Spleen (tissue), 13 donors: ENCODE measurements around the gene SH3BGRL3. TPM values are rescaled to one million over a fixed set of nuclear protein-coding genes. Genes with fewer than 3 reads are reported as not detected.
"Not testable (repeated sequence)": the region's sequence is repeated elsewhere in the genome, so short reads cannot be mapped to it uniquely, and the experiment has no call there.

Experiments
- DNase-seq: peaks from one replicate; pipeline ENCODE4 v3.0.0-alpha.2; 2020
- H3K27ac ChIP-seq, 8 donors: fragments of 200-600 bp; sonication (generic) in 7 of 8; 1 replicate in 4 of 8; 2 replicates in 4 of 8; pipeline versions ENCODE4 v1.5.0 to v1.8.0; 2016 to 2021; ENCODE audit warnings: inconsistent platforms in 4 of 8, mild to moderate bottlenecking in 4 of 8, moderate library complexity in 1 of 8
- H3K27me3 ChIP-seq, 7 donors: fragments of 200-600 bp; sonication (generic) in 6 of 7; replicated peaks in 1 of 7; 1 replicate in 4 of 7; 2 replicates in 3 of 7; pipeline versions ENCODE4 v1.5.0 to v1.8.0; 2016 to 2021; ENCODE audit warnings: inconsistent platforms in 3 of 7, mild to moderate bottlenecking in 1 of 7
- H3K36me3 ChIP-seq, 6 donors: fragments of 200-600 bp; sonication (generic) in 5 of 6; 1 replicate in 4 of 6; 2 replicates in 2 of 6; pipeline versions ENCODE4 v1.5.0 to v1.8.0; 2016 to 2021; ENCODE audit warnings: inconsistent platforms in 2 of 6
- H3K4me1 ChIP-seq, 6 donors: fragments of 200-600 bp; sonication (generic) in 5 of 6; 1 replicate in 3 of 6; 2 replicates in 3 of 6; pipeline versions ENCODE4 v1.5.0 to v1.8.0; 2016 to 2021; ENCODE audit warnings: inconsistent platforms in 3 of 6
- H3K4me3 ChIP-seq, 8 donors: fragments of 200-600 bp; sonication (generic) in 7 of 8; 1 replicate in 4 of 8; 2 replicates in 4 of 8; pipeline versions ENCODE4 v1.5.0 to v1.8.0; 2016 to 2021; ENCODE audit warnings: inconsistent platforms in 4 of 8, mild to moderate bottlenecking in 4 of 8, moderate library complexity in 2 of 8
- H3K9me3 ChIP-seq, 8 donors: fragments of 200-600 bp; sonication (generic) in 7 of 8; 1 replicate in 4 of 8; 2 replicates in 4 of 8; pipeline versions ENCODE4 v1.5.0 to v1.8.0; 2016 to 2021; ENCODE audit warnings: inconsistent platforms in 4 of 8
- POLR2A ChIP-seq, 3 donors: fragments of 450-650 bp; IDR thresholded peaks; one replicate each; pipeline ENCODE4 v1.5.1; 2017; ENCODE audit warnings: antibody characterized with exemption in 3 of 3, mild to moderate bottlenecking in 1 of 3
- POLR2AphosphoS5 ChIP-seq, 3 donors: sonication (generic); formaldehyde crosslinking; IDR thresholded peaks; one replicate each; pipeline ENCODE4 v1.5.1; 2017; ENCODE audit warnings: antibody characterized with exemption in 3 of 3
- WGBS, 5 donors: extraction: QIAGEN DNeasy Blood & Tissue Kit in 3 of 5; methylation state at CpG; one replicate each; pipeline versions ENCODE4 v1.1.5 to v1.1.7; 2013 to 2018; 5-methylcytosine and 5-hydroxymethylcytosine counted together
- intact Hi-C: fragments of 100-400 bp; cut with DNase I; formaldehyde crosslinking; loops from one replicate; pipeline ENCODE4 v1.15.0; 2023; ENCODE audit warnings: low total_unique reads
- long read RNA-seq, 2 donors: transcript quantifications; one replicate each; lab custom pipeline, GENCODE V29; 2026
- polyA plus RNA-seq, 3 donors: library from polyadenylated mRNA; stranded (reverse); fragments of 200-250 nt; gene quantifications; one replicate each; pipeline ENCODE4 v1.2.1, GENCODE V29; 2013
- total RNA-seq, 7 donors: library from RNA; depleted of rRNA in 3 of 7; stranded (reverse); fragments of >200 nt in 3 of 7; fragmentation: NEBNext Ultra II Directional in 4 of 7; extraction: Animal tissue kit (Norgen Biotek cat#: 25700) in 4 of 7; gene quantifications; one replicate each; pipeline versions ENCODE4 v1.1.0 to v1.2.1, GENCODE V29; 2016 to 2021
- TF ChIP-seq, protein P1 (sequence below), 11 experiments: fragments of 200-600 bp in 7 of 11; fragments of 450-650 bp in 4 of 11; sonication (generic) in 4 of 11; IDR thresholded peaks in 8 of 11; conservative IDR thresholded peaks in 3 of 11; 1 replicate in 7 of 11; 2 replicates in 4 of 11; pipeline versions ENCODE4 v1.4.0 to v1.8.0; 2016 to 2021; ENCODE audit warnings: antibody characterized with exemption in 11 of 11, inconsistent platforms in 4 of 11, mild to moderate bottlenecking in 1 of 11
- donor health status: healthy with polysubstance abuse.
- donor health status: DM: no; HTN: no; CAD: no; lungs with moderate emphysema.
- donor health status: DM: no; HTN: no; CAD: no.
- donor health status: Bipolar disorder and iron deficiency.
- donor health status: healthy.
- donor health status: DM: no; HTN: no; CAD: no.
- donor health status: DM: yes; HTN: yes; CAD: no.

The SH3BGRL3 gene
- total RNA-seq (100 to 1,000 TPM; 139 to 261 (median 233) TPM), polyA plus RNA-seq (100 to 1,000 TPM; 249 to 319 (median 286) TPM)
- long read RNA-seq, donor 1, transcript SH3BGRL3-202 (2 exons, 768 nt) = minor isoform, 13 of 233 reads
- long read RNA-seq, donor 1, transcript SH3BGRL3-201 (3 exons, 1,661 nt) = major isoform, 199 of 233 reads
- long read RNA-seq, donor 1, partial matches to known transcripts = 21 of 233 reads
- long read RNA-seq, donor 1, other reads (novel, unspliced or antisense) = 0 of 233 reads
- long read RNA-seq, donor 2, transcript SH3BGRL3-202 (2 exons, 768 nt) = minor isoform, 7 of 187 reads
- long read RNA-seq, donor 2, transcript SH3BGRL3-201 (3 exons, 1,661 nt) = major isoform, 180 of 187 reads
- long read RNA-seq, donor 2, partial matches to known transcripts = 0 of 187 reads
- long read RNA-seq, donor 2, other reads (novel, unspliced or antisense) = 0 of 187 reads

DNA sequence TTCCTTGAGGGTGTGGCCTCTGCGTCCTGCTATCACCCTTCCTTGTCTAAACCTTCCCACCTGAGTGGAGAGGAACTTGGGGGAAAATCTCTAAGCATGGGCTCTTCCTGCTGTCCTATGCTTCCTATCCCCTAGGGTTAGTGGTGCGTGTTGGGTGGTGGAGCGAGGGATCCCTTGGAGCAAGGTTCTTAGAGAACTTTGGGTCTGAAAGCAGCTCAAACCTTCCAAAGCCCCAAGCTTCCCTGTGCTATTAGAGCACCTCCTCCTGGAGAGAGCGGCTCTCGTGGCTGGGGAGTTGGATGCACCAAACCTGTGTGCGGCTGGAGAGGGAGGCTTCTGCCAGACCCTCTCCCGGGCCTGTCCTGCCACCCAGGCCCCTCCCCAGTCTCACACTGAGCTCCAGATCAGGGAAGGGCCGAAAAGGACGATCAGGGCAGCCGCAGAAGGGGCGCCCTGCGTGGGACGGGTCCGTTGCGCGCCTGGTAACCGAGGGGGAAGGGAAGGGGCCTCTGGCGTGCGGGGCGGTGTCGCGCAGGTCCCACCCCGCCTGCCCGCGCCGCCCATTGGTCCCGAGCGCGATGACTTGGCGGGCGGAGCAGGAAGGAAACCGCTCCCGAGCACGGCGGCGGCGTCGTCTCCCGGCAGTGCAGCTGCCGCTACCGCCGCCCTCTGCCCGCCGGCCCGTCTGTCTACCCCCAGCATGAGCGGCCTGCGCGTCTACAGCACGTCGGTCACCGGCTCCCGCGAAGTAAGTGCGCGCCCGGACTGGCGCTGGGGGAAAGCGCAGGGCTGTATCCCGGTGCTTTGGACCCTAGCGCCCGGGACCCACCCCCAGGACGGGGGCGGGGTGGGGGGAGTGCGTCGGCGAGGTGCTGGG, at the start of gene SH3BGRL3:
Gene SH3BGRL3, plus strand, starts transcription at position 631 of the 877 bp plus-strand sequence. Its CDS starts 70 bp downstream, at position 701.
- 1 to 2% (median 1%) methylated on average over 8 to 66 of the region's 66 CpGs for WGBS, 5 donors
- H3K4me1 ChIP-seq = peaks cover 60 to 98% (median 92%) of the 10 kb centered on the region in 6 donors
- no peaks in the 10 kb centered on the region for H3K27me3 ChIP-seq
- TF ChIP-seq POLR2AphosphoS5 (IDR thresholded peaks at IDR 0.05) (peak; percentile 95 to 98 (median 97)), POLR2A (IDR thresholded peaks at IDR 0.05) (peak; percentile 69 to 88 (median 86))
- TF ChIP-seq, protein P1, sequence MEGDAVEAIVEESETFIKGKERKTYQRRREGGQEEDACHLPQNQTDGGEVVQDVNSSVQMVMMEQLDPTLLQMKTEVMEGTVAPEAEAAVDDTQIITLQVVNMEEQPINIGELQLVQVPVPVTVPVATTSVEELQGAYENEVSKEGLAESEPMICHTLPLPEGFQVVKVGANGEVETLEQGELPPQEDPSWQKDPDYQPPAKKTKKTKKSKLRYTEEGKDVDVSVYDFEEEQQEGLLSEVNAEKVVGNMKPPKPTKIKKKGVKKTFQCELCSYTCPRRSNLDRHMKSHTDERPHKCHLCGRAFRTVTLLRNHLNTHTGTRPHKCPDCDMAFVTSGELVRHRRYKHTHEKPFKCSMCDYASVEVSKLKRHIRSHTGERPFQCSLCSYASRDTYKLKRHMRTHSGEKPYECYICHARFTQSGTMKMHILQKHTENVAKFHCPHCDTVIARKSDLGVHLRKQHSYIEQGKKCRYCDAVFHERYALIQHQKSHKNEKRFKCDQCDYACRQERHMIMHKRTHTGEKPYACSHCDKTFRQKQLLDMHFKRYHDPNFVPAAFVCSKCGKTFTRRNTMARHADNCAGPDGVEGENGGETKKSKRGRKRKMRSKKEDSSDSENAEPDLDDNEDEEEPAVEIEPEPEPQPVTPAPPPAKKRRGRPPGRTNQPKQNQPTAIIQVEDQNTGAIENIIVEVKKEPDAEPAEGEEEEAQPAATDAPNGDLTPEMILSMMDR (IDR thresholded peaks at IDR 0.05 in 8 of 11, conservative IDR thresholded peaks at IDR 0.05 in 3 of 11) = peak in 6 of 11 experiments; percentile 16 to 52 (median 31)
- intact Hi-C loops = no loop called here
- peak; percentile 98 for DNase-seq
- H3K27ac ChIP-seq = peak within 1 kb of the TSS; percentile 93 to 99 (median 96)
- H3K36me3 ChIP-seq = peaks cover 0 to 60% (median 11%) of the 10 kb centered on the region in 6 donors
- H3K4me3 ChIP-seq = peak within 1 kb of the TSS; percentile 83 to 98 (median 93)
- H3K9me3 ChIP-seq = no peaks in the 10 kb centered on the region

DNA sequence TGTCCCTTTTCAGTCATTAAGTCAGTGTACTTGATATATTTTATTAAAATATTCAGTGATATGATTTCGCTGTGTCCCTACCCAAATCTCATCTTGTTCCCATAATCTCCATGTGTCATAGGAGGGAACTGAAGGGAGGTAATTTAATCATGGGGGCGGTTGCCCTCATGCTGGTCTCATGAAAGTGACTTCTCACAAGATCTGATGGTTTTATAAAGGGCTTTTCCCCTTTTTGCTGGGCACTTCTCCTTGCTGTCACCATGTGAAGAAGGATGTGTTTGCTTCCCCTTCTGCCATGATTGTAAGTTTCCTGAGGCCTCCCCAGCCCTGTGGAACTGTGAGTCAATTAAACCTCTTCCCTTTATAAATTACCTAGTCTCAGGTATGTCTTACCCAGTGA, 49.2 kb upstream of the SH3BGRL3 start:
- Histone ChIP-seq H3K27me3 (peaks cover 0 to 20% (median 5%) of the 10 kb centered on the region in 7 donors), H3K4me1 (peaks cover 3 to 26% (median 21%) of the 10 kb centered on the region in 6 donors)
- WGBS, 5 donors = 70 to 88% (median 78%) methylated on average over 2 of the region's 2 CpGs
- intact Hi-C loops, H3K4me3 ChIP-seq, H3K9me3 ChIP-seq, H3K27ac ChIP-seq, H3K36me3 ChIP-seq, DNase-seq: not testable (repeated sequence)

DNA sequence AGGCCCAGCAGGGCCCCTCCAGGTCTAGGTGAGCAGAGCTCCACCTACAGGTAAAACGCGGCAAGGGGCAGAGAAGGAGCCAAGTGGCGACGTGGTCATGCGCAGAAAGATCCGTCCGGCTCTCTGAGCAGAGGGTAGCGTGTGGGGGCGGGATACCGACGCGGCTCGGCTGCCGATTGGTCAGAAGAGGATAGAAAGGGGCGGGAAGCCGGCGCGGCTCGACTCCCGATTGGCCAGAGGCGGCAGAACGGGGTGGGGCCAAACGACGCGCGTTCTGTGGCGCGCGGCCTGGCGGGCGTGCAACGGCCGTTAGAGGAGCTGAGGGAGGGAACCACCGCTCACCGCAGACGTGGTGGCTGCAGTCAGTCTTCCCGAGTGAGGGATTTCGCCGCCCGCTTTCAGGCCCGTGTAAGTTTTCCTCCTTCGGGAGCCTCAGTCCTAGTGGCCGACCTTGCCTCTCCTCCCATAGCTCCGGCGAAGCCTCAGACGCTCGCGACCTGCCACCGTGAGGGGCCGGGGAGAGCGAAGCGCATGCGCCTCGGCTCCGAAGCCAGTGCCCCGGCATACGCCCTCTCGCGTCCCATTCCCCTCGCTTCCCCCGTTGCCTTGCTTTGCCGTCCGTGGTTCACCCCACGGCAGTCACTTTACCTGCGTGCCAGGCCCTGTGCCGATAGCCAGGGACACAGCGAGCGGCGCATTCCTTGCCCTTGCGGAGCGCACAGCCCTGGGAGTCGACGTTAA, 45.8 kb upstream of the SH3BGRL3 start, which contains the start of gene CEP85:
Gene CEP85, plus strand, starts transcription at position 298 of the 741 bp plus-strand sequence. CDS start 5,584 bp downstream, outside the sequence.
- peak; percentile 99 for DNase-seq
- no peaks in the 10 kb centered on the region for H3K9me3 ChIP-seq
- peak within 1 kb of the TSS; percentile 57 to 91 (median 74) for H3K4me3 ChIP-seq
- WGBS, 5 donors = 0 to 1% (median 0%) methylated on average over 44 to 73 of the region's 73 CpGs
- no peaks in the 10 kb centered on the region for H3K36me3 ChIP-seq
- intact Hi-C loops = no loop called here
- peak within 1 kb of the TSS; percentile 81 to 94 (median 90) for H3K27ac ChIP-seq
- H3K4me1 ChIP-seq = peaks cover 3 to 39% (median 17%) of the 10 kb centered on the region in 6 donors
- TF ChIP-seq POLR2A (IDR thresholded peaks at IDR 0.05) (peak in 1 of 3 donors; percentile 52), POLR2AphosphoS5 (IDR thresholded peaks at IDR 0.05) (peak; percentile 85 to 95 (median 92))
- TF ChIP-seq, protein P1 (IDR thresholded peaks at IDR 0.05 in 8 of 11, conservative IDR thresholded peaks at IDR 0.05 in 3 of 11) = peak; percentile 89 to 97 (median 96)
- H3K27me3 ChIP-seq = no peaks in the 10 kb centered on the region
